A549 (cell line): ENCODE data around the gene GABARAP. TPM values are rescaled to one million over a fixed set of nuclear protein-coding genes. Genes with fewer than 3 reads are reported as not detected.

Experiments used
- ATAC-seq, 2 experiments: fragments of 200-7000 bp in 1 of 2; fragments of >200 bp in 1 of 2; cut with Nextera tagmentation in 1 of 2; cut with Tn5 transposase in 1 of 2; 3 replicates each; pipeline versions ENCODE4 v1.8.0 to v1.9.1; 2018 to 2020; ENCODE audit warnings: mild to moderate bottlenecking in 1 of 2, moderate library complexity in 1 of 2
- CTCF ChIA-PET: fragments of 300-600 bp; sonication (Branson Sonifier 250); formaldehyde crosslinking; extraction: SDS; loops from one replicate; lab custom pipeline; 2021; ENCODE audit warnings: antibody characterized with exemption, inconsistent platforms; lab: Yijun Ruan, JAX
- POLR2A ChIA-PET: fragments of 350-600 bp; formaldehyde crosslinking; extraction: SDS; loops from one replicate; lab custom pipeline; 2021; ENCODE audit warnings: antibody characterized with exemption, inconsistent platforms; lab: Yijun Ruan, JAX
- DNase-seq, 2 experiments: peaks; one replicate each; pipeline versions ENCODE4 v3.0.0 to v3.0.0-alpha.2; 2011 to 2016; ENCODE audit warnings: low read depth in 1 of 2, low spot score in 1 of 2
- FAIRE-seq: peaks from 2 replicates; lab custom pipeline; 2011; peaks lifted over from hg19 to GRCh38; lab: Jason Lieb, UNC
- H3K27ac ChIP-seq, 2 experiments: fragments of >200 bp; sonication (Bioruptor Twin); formaldehyde crosslinking; 3 replicates each; pipeline ENCODE4 v1.5.1; 2016 to 2017
- H3K4me1 ChIP-seq: fragments of >200 bp; sonication (Bioruptor Twin); formaldehyde crosslinking; 3 replicates; pipeline ENCODE4 v1.6.1; 2016
- H3K4me2 ChIP-seq: fragments of >200 bp; sonication (Bioruptor Twin); formaldehyde crosslinking; 3 replicates; pipeline ENCODE4 v1.6.1; 2016
- H3K4me3 ChIP-seq: fragments of >200 bp; sonication (Bioruptor Twin); formaldehyde crosslinking; 3 replicates; pipeline ENCODE4 v1.5.1; 2016
- H3K9me3 ChIP-seq: fragments of >200 bp; sonication (Bioruptor Twin); formaldehyde crosslinking; 3 replicates; pipeline ENCODE4 v1.6.1; 2016
- BHLHE40 ChIP-seq: IDR thresholded peaks from 2 replicates; pipeline ENCODE4 v1.6.1; 2012; ENCODE audit warnings: low read depth, low read length, inconsistent platforms
- CHD4 ChIP-seq: fragments of 200-600 bp; sonication (generic); IDR thresholded peaks from 2 replicates; pipeline ENCODE4 v1.6.1; 2016; ENCODE audit warnings: antibody characterized with exemption, mild to moderate bottlenecking, borderline replicate concordance
- CTCF ChIP-seq: fragments of >200 bp; sonication (Bioruptor Twin); formaldehyde crosslinking; IDR thresholded peaks from 3 replicates; pipeline ENCODE4 v1.5.1; 2016
- EHF ChIP-seq: fragments of 250-450 bp; sonication (Bioruptor Pico); IDR thresholded peaks from 2 replicates; pipeline ENCODE4 v1.5.0; 2020; ENCODE audit warnings: mild to moderate bottlenecking
- FOSB ChIP-seq: fragments of 250-450 bp; sonication (Bioruptor Pico); IDR thresholded peaks from 2 replicates; pipeline ENCODE4 v1.5.0; 2020; ENCODE audit warnings: mild to moderate bottlenecking, moderate library complexity
- FOSL2 ChIP-seq, 2 experiments: fragments of 450-650 bp in 1 of 2; fragments of >200 bp in 1 of 2; sonication (Bioruptor Twin) in 1 of 2; formaldehyde crosslinking; IDR thresholded peaks; 2 replicates each; pipeline versions ENCODE4 v1.5.0 to v1.6.1; 2016 to 2020; ENCODE audit warnings: mild to moderate bottlenecking in 1 of 2, moderate library complexity in 1 of 2
- FOXS1 ChIP-seq: fragments of 250-450 bp; sonication (Bioruptor Pico); IDR thresholded peaks from 2 replicates; pipeline ENCODE4 v1.5.0; 2020; ENCODE audit warnings: mild to moderate bottlenecking, moderate library complexity
- GATA3 ChIP-seq: IDR thresholded peaks from 2 replicates; pipeline ENCODE4 v1.6.1; 2012; ENCODE audit warnings: borderline replicate concordance
- HDAC2 ChIP-seq: fragments of 200-600 bp; sonication (generic); IDR thresholded peaks from 2 replicates; pipeline ENCODE4 v1.6.1; 2016
- HEYL ChIP-seq: fragments of 250-450 bp; sonication (Bioruptor Pico); IDR thresholded peaks from 2 replicates; pipeline ENCODE4 v1.8.0; 2021; ENCODE audit warnings: mild to moderate bottlenecking, moderate library complexity
- HOXB5 ChIP-seq: fragments of 250-450 bp; sonication (Bioruptor Pico); IDR thresholded peaks from 2 replicates; pipeline ENCODE4 v1.5.0; 2020; ENCODE audit warnings: mild to moderate bottlenecking, moderate library complexity
- KDM1A ChIP-seq: fragments of 200-600 bp; sonication (generic); IDR thresholded peaks from 2 replicates; pipeline ENCODE4 v1.6.1; 2016; ENCODE audit warnings: low read depth, mild to moderate bottlenecking
- KDM5A ChIP-seq: fragments of 200-600 bp; sonication (generic); IDR thresholded peaks from 2 replicates; pipeline ENCODE4 v1.6.1; 2016; ENCODE audit warnings: antibody characterized with exemption, mild to moderate bottlenecking
- MYC ChIP-seq: IDR thresholded peaks from 2 replicates; pipeline ENCODE4 v1.6.1; 2012; ENCODE audit warnings: mild to moderate bottlenecking, inconsistent platforms, low read length, improper control_type of control experiment, borderline replicate concordance
- PBX3 ChIP-seq: IDR thresholded peaks from 2 replicates; pipeline ENCODE4 v1.6.1; 2012
- PHF8 ChIP-seq: fragments of 200-600 bp; sonication (generic); IDR thresholded peaks from 2 replicates; pipeline ENCODE4 v1.6.1; 2016; ENCODE audit warnings: low read depth, mild to moderate bottlenecking, antibody characterized with exemption, moderate library complexity, borderline replicate concordance
- POLR2AphosphoS2 ChIP-seq: conservative IDR thresholded peaks from 2 replicates; pipeline ENCODE4 v1.6.1; 2012; ENCODE audit warnings: low read length, improper control_type of control experiment, inconsistent platforms
- TFCP2L1 ChIP-seq: fragments of 250-450 bp; sonication (Bioruptor Pico); IDR thresholded peaks from 2 replicates; pipeline ENCODE4 v1.5.0; 2021; ENCODE audit warnings: mild to moderate bottlenecking
- ZFP36 ChIP-seq: fragments of 450-650 bp; IDR thresholded peaks from 2 replicates; pipeline ENCODE4 v1.6.1; 2014; ENCODE audit warnings: borderline replicate concordance; ENCODE audit not compliant: partially characterized antibody
- ZSCAN20 ChIP-seq: fragments of 250-450 bp; sonication (Bioruptor Pico); IDR thresholded peaks from 2 replicates; pipeline ENCODE4 v1.8.0; 2022; ENCODE audit warnings: mild to moderate bottlenecking, moderate library complexity
- WGBS: methylation state at CpG from one replicate; pipeline ENCODE4 v1.1.6; 2017; ENCODE audit errors: missing lambda C conversion rate; 5-methylcytosine and 5-hydroxymethylcytosine counted together
- polyA plus RNA-seq, 4 experiments: library from polyadenylated mRNA; depleted of rRNA in 3 of 4; stranded (reverse); fragments of >200 nt; fragmentation: RNase III in 1 of 4; extraction: RNeasy Plus Mini Kit Qiagen cat#74134 plus additional on column Dnase treatment in 1 of 4; gene quantifications; 2 replicates in 3 of 4; 3 replicates in 1 of 4; pipeline ENCODE4 v1.2.3, GENCODE V29; 2011 to 2017

GABARAP gene
- polyA plus RNA-seq, 2 of the 4 experiments (the other 2 are of a cell fraction), result 399 to 504 TPM

DNA sequence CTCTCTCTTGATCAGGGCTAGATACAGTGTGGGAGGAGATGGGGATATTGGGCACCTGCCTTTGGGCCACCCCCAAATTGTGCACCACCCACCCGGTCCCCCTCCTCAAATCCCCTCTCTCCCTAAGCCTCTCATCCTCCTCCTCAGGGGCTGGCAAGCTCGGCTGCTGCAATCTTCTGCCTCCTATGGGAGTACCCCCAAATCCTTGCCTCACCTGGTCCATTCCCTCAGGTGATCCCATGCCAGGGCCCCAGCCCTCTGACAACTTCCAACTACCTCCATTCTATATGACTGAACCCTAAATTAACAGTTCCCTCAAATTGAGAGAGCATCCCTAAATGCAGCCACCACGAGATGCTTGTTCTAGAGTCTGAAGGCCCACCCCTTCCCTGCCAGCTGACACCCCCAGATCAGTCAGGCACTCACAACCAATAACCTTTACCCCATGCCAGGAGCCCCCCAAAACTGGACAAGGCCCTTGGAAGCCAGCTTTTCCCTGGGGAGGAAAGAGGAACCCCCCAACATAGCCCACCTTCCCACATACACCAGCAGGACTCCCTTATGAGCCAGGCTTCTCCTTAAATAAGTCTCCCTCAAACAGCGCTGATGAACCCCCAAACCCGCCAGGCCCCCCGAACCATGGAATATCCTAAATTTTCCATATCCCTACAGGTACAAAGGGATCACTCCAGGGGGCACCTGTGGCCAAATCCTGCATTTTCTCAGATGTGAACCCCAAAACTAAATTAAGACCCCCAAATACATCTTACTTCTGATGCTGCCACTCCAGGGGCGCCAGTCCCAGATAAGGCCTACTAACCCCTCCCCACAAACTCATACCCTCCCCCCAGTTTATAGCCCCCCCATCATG, 25.8 kb downstream of the GABARAP start:
- CTCF ChIA-PET, result interaction anchor here (0.6 to 3.7 kb wide), 6 partner anchors 39 to 565 kb away, joined by 3 to 24 read pairs (median 4); partner anchors contain the start of gene SLC16A11
- no peak for FAIRE-seq
- peak overlapping the region; percentile 51 for H3K4me3 ChIP-seq
- H3K9me3 ChIP-seq, result no peaks in the 10 kb centered on the region
- H3K4me1 ChIP-seq, result peaks cover 53% of the 10 kb centered on the region
- peak overlapping the region; percentile 96 for H3K4me2 ChIP-seq
- peak overlapping the region; percentile 73 to 98 for H3K27ac ChIP-seq
- ATAC-seq, result no peak
- no peak for DNase-seq
- no peak for TF ChIP-seq HOXB5 (CRISPR knock-in tag)
- TF ChIP-seq PBX3, result no peak
- TF ChIP-seq HDAC2, result 0 out of 2 replicates have a peak, but pooled peaks have one; percentile 45
- peak; percentile 29; the same call in 1 of the 2 replicates for TF ChIP-seq CHD4
- TF ChIP-seq ZFP36, result no peak
- 0 out of 2 replicates have a peak, but pooled peaks have one; percentile 29 for TF ChIP-seq POLR2AphosphoS2
- TF ChIP-seq CTCF, result no peak
- no peak for TF ChIP-seq FOSB (CRISPR knock-in tag)
- TF ChIP-seq KDM1A, result no peak
- POLR2A ChIA-PET, result no interaction called here
- 35% methylated on average over 7 of the region's 7 CpGs for WGBS

- no peak for TF ChIP-seq ZFP36
- TF ChIP-seq MYC, result no peak
- TF ChIP-seq ZSCAN20, result no peak
- no peak for TF ChIP-seq EHF (CRISPR knock-in tag)
- TF ChIP-seq GATA3, result no peak
- no peak for TF ChIP-seq FOSL2 (IDR thresholded peaks at IDR 0.05)
- no peak for TF ChIP-seq FOSL2 (CRISPR knock-in tag; IDR thresholded peaks at IDR 0.05)
- no peak for TF ChIP-seq HEYL
- no peak for TF ChIP-seq PHF8
- no peak for TF ChIP-seq FOXS1 (CRISPR knock-in tag)
- no peak for TF ChIP-seq KDM5A
- no peak for TF ChIP-seq TFCP2L1
- no peak for TF ChIP-seq BHLHE40
- TF ChIP-seq, all 56 proteins: peak for 0
- DNase-seq (peak in 1 of 2 experiments; percentile 41), FAIRE-seq (no peak), ATAC-seq (no peak)
- Histone ChIP-seq H3K4me3 (no peak overlapping the region), H3K9me3 (no peaks in the 10 kb centered on the region), H3K4me1 (peaks cover 46% of the 10 kb centered on the region), H3K4me2 (peak overlapping the region; percentile 96), H3K27ac (peak overlapping the region in 1 of 2 experiments; percentile 98; a peak in 3 of 6 replicates)
- POLR2A ChIA-PET, result interaction anchor here (1.1 to 1.2 kb wide), 2 partner anchors 8 to 32 kb away, joined by 3 to 4 read pairs; no protein-coding TSS in a partner anchor
- CTCF ChIA-PET, result interaction anchor here (0.6 to 3.7 kb wide), 8 partner anchors 9 to 566 kb away, joined by 3 to 24 read pairs (median 6); partner anchors contain the start of genes PHF23 and SLC16A11
- WGBS, result 27% methylated on average over 6 of the region's 10 CpGs
Measured at GRCh38 chr17:7215652-7216180, 26.5 kb downstream of the GABARAP start.
